Measurements from ENCODE around the gene YJU2.

DNA sequence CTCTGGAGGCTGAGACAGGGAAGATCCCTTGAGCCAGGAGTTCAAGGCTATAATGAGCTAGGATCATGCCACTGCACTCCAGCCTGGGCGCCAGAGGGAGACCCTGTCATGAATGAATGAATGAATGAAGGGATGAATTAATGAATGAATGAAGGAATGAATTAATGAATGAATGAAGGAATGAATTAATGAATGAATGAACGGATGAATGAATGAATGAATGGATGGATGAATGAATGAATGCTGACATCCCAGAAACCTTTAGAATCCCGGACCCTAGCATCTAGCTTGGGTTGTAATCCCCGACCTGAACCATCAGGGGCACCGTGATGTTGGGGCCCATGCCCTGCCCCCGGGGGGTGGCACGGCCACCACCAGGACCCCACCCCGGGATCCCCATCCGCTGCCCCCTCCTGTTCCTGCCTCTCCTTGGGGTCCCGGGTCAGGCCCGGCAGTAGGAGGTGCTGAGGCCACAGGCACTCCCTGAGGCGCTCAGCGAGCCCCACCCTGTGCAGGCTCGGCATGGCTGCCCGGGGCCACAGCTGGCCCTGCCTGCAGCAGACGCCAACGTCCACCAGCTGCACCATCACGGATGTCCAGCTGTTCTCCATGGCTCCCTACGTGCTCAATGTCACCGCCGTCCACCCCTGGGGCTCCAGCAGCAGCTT, 14.1 kb upstream of the YJU2 start:
- TF ChIP-seq, protein P1, sequence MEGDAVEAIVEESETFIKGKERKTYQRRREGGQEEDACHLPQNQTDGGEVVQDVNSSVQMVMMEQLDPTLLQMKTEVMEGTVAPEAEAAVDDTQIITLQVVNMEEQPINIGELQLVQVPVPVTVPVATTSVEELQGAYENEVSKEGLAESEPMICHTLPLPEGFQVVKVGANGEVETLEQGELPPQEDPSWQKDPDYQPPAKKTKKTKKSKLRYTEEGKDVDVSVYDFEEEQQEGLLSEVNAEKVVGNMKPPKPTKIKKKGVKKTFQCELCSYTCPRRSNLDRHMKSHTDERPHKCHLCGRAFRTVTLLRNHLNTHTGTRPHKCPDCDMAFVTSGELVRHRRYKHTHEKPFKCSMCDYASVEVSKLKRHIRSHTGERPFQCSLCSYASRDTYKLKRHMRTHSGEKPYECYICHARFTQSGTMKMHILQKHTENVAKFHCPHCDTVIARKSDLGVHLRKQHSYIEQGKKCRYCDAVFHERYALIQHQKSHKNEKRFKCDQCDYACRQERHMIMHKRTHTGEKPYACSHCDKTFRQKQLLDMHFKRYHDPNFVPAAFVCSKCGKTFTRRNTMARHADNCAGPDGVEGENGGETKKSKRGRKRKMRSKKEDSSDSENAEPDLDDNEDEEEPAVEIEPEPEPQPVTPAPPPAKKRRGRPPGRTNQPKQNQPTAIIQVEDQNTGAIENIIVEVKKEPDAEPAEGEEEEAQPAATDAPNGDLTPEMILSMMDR (conservative IDR thresholded peaks at IDR 0.05; ENCODE audit: low read length), result no peak
- TF ChIP-seq EZH2phosphoT487 (IDR thresholded peaks at IDR 0.05; ENCODE audit: borderline replicate concordance), result no peak
